Heart right ventricle (tissue), 16 donors: ENCODE measurements around the gene CISD3. TPM values are rescaled to one million over a fixed set of nuclear protein-coding genes. Genes with fewer than 3 reads are reported as not detected.

Source experiments
- ATAC-seq, 8 donors: fragments of 200-7000 bp; cut with Tn5 transposase; one replicate each; pipeline ENCODE4 v1.9.1; 2020; ENCODE audit warnings: mild to moderate bottlenecking in 8 of 8, moderate library complexity in 8 of 8, moderate number of reproducible peaks in 1 of 8
- DNase-seq, 2 donors: peaks; one replicate each; pipeline ENCODE4 v3.0.0-alpha.2; 2020
- H3K27ac ChIP-seq, 10 donors: fragments of 200-600 bp; sonication (generic) in 2 of 10; one replicate each; pipeline versions ENCODE4 v1.5.0 to v1.8.0; 2020 to 2022; ENCODE audit warnings: mild to moderate bottlenecking in 3 of 10
- H3K27me3 ChIP-seq, 7 donors: fragments of 200-600 bp; one replicate each; pipeline ENCODE4 v1.8.0; 2021 to 2022; ENCODE audit warnings: mild to moderate bottlenecking in 2 of 7
- H3K36me3 ChIP-seq, 9 donors: fragments of 200-600 bp; sonication (generic) in 1 of 9; one replicate each; pipeline versions ENCODE4 v1.5.0 to v1.8.0; 2020 to 2022; ENCODE audit warnings: mild to moderate bottlenecking in 2 of 9
- H3K4me1 ChIP-seq, 9 donors: fragments of 200-600 bp; sonication (generic) in 1 of 9; one replicate each; pipeline versions ENCODE4 v1.5.0 to v1.8.0; 2020 to 2022; ENCODE audit warnings: mild to moderate bottlenecking in 4 of 9
- H3K4me3 ChIP-seq, 10 donors: fragments of 200-600 bp; sonication (generic) in 2 of 10; one replicate each; pipeline versions ENCODE4 v1.5.0 to v1.8.0; 2020 to 2022; ENCODE audit warnings: mild to moderate bottlenecking in 7 of 10, moderate library complexity in 2 of 10
- H3K9me3 ChIP-seq, 11 donors: fragments of 200-600 bp in 10 of 11; sonication (generic) in 2 of 11; one replicate each; pipeline versions ENCODE4 v1.5.0 to v1.8.0; 2013 to 2022; ENCODE audit warnings: mild to moderate bottlenecking in 2 of 11, control low read depth in 1 of 11, moderate library complexity in 1 of 11
- CTCF ChIP-seq, 9 donors: fragments of 200-600 bp; sonication (generic) in 2 of 9; IDR thresholded peaks; one replicate each; pipeline versions ENCODE4 v1.5.0 to v1.8.0; 2021 to 2022; ENCODE audit warnings: antibody characterized with exemption in 9 of 9, mild to moderate bottlenecking in 5 of 9, moderate library complexity in 1 of 9
- WGBS, 2 donors: extraction: QIAGEN DNeasy Blood & Tissue Kit; methylation state at CpG; one replicate each; pipeline ENCODE4 v1.1.7; 2013; ENCODE audit warnings: inconsistent platforms in 1 of 2; 5-methylcytosine and 5-hydroxymethylcytosine counted together
- intact Hi-C, 10 donors: fragments of 100-400 bp; cut with DNase I; formaldehyde crosslinking; loops; one replicate each; pipeline versions ENCODE4 v1.11.1 to v1.14.2; 2022
- polyA plus RNA-seq, 2 donors: library from polyadenylated mRNA; stranded (reverse); fragments of 200-250 nt; gene quantifications; one replicate each; pipeline ENCODE4 v1.2.3, GENCODE V29; 2013
- total RNA-seq, 10 donors: library from RNA; stranded (reverse); fragmentation: NEBNext Ultra II Directional in 3 of 10; extraction: Animal tissue kit (Norgen Biotek cat#: 25700) in 3 of 10; gene quantifications; one replicate each; pipeline versions ENCODE4 v1.2.1 to v1.2.4, GENCODE V29; 2021 to 2023
- donor health status: Arrhythmogenic right ventricular cardiomyopathy.
- donor health status: ischemic (EF 13 %, LVEDD 7.1; RV severe dilation, severe dysfunction).
- donor health status: healthy with polysubstance abuse.
- donor health status: DM: no; HTN: yes; CAD: no.
- donor health status: DM: no; HTN: no; CAD: no.
- donor health status: ischemic (EF 25% LVEDD 6.9; RV normal size, moderate dysfunction).
- donor health status: ischemic (EF 25% LVEDD 5.7; RV mildly dilated, moderate dysfunction).
- donor health status: healthy.
- donor health status: DM: yes; HTN: yes; CAD: no.
- donor health status: Ischemic cardiomyopathy.
- donor health status: ischemic (EF 35%, LVEDD 5.7; RV mildly dilated, moderate dysfunction).
- donor health status: nonischemic (EF 11% LVEDD 7.7; RV severe dilation, severe dysfunction).
- donor health status: DM: yes; HTN: yes; CAD: no.
- donor health status: PGD.
- donor health status: ischemic (EF 29% LVEDD 5.4; RV normal size, mild dysfunction).
- donor health status: nonischemic (EF 23%, LVEDD 6.1; RV moderate dilation, normal function).

CISD3 gene
- total and polyA plus RNA-seq, 12 donors = 50.5 to 84.1 (median 69.4) TPM

GRCh38 chr17:38702916-38703741 lies 27.0 kb upstream of the CISD3 start:
- TF ChIP-seq CTCF (IDR thresholded peaks at IDR 0.05) = no peak
- intact Hi-C loops = loop anchor here in 2 of 10 donors (2.0 to 5.0 kb wide), 2 partner anchors 44 to 50 kb away; partner anchors contain the start of genes PCGF2 (in 1 of the 2) and PSMB3 (in 1 of the 2)
- peak overlapping the region; percentile 92 to 100 (median 98) for H3K27ac ChIP-seq
- DNase-seq (peak in 1 of 2 donors; percentile 33), ATAC-seq (peak in 5 of 8 donors; percentile 0 to 2 (median 0))
- H3K27me3 ChIP-seq = no peaks in the 10 kb centered on the region
- H3K4me1 ChIP-seq = peaks cover 8 to 73% (median 31%) of the 10 kb centered on the region in 9 donors
- no peaks in the 10 kb centered on the region for H3K9me3 ChIP-seq
- 4 to 5% methylated on average over 55 of the region's 55 CpGs for WGBS, 2 donors
- peaks cover 0 to 13% (median 0%) of the 10 kb centered on the region in 9 donors for H3K36me3 ChIP-seq
- peak overlapping the region; percentile 60 to 96 (median 90) for H3K4me3 ChIP-seq

GRCh38 chr17:38703742-38704605 lies 26.2 kb upstream of the CISD3 start:
- H3K4me1 ChIP-seq = peaks cover 8 to 69% (median 31%) of the 10 kb centered on the region in 9 donors
- peak; percentile 80 to 82 for DNase-seq

GRCh38 chr17:38704606-38705522 lies 25.3 kb upstream of the CISD3 start, which contains the start of gene MLLT6:
Gene MLLT6, plus strand, starts transcription at chr17:38705273. Its CDS starts 360 bp downstream, at chr17:38705633.
- intact Hi-C loops = loop anchor here in 3 of 10 donors (2.0 to 5.0 kb wide), 3 partner anchors 26 to 42 kb away; partner anchors contain the start of genes CISD3 (in 1 of the 3) and PCGF2 (in 1 of the 3)

More at GRCh38 chr17:38703742-38704605, 26.2 kb upstream of the CISD3 start:
- peak overlapping the region; percentile 60 to 96 (median 90) for H3K4me3 ChIP-seq
- peak; percentile 30 to 65 (median 48) for ATAC-seq
- intact Hi-C loops = loop anchor here in 2 of 10 donors (2.0 to 5.0 kb wide), 3 partner anchors 27 to 49 kb away; partner anchors contain the start of genes CISD3 (in 1 of the 2), PCGF2 (in 1 of the 2) and PSMB3 (in 1 of the 2)
- H3K36me3 ChIP-seq = peaks cover 0 to 21% (median 4%) of the 10 kb centered on the region in 9 donors
- H3K9me3 ChIP-seq = no peaks in the 10 kb centered on the region
- H3K27me3 ChIP-seq = no peaks in the 10 kb centered on the region
- H3K27ac ChIP-seq = peak overlapping the region; percentile 92 to 100 (median 98)
- TF ChIP-seq CTCF (IDR thresholded peaks at IDR 0.05) = no peak
- WGBS, 2 donors = 0 to 1% methylated on average over 44 to 50 of the region's 50 CpGs

More at GRCh38 chr17:38704606-38705522, 25.3 kb upstream of the CISD3 start, which contains the start of gene MLLT6:
- peak; percentile 81 to 87 for DNase-seq
- peak; percentile 33 to 72 (median 64) for ATAC-seq
- Histone ChIP-seq H3K4me1 (peaks cover 8 to 69% (median 37%) of the 10 kb centered on the region in 9 donors), H3K9me3 (no peaks in the 10 kb centered on the region), H3K27ac (peak within 1 kb of the TSS; percentile 92 to 100 (median 98)), H3K4me3 (peak within 1 kb of the TSS; percentile 69 to 96 (median 90)), H3K36me3 (peaks cover 0 to 30% (median 10%) of the 10 kb centered on the region in 9 donors), H3K27me3 (no peaks in the 10 kb centered on the region)
- TF ChIP-seq CTCF (IDR thresholded peaks at IDR 0.05) = no peak
- 1% methylated on average over 63 to 93 of the region's 100 CpGs for WGBS, 2 donors
